ENCODE measurements around the gene ANKRD11.

ANKRD11 gene

GRCh38 chr16:89343501-89344457 is 146.6 kb downstream of the ANKRD11 start:
- no peak overlapping the region for H3K4me3 ChIP-seq (ENCODE audit: low read depth, low read length)
- no peak for TF ChIP-seq CTCF (IDR thresholded peaks at IDR 0.05; ENCODE audit: borderline replicate concordance, insufficient read depth, low read depth, low read length)

GRCh38 chr16:89341697-89342694 is 148.4 kb downstream of the ANKRD11 start:
- no peak for TF ChIP-seq CTCF (IDR thresholded peaks at IDR 0.05; ENCODE audit: borderline replicate concordance, insufficient read depth, low read depth, low read length)
- H3K4me3 ChIP-seq (ENCODE audit: low read depth, low read length): no peak overlapping the region

- no peak overlapping the region for H3K4me3 ChIP-seq (ENCODE audit: low read depth, low read length)
- no peak for TF ChIP-seq CTCF (IDR thresholded peaks at IDR 0.05; ENCODE audit: borderline replicate concordance, insufficient read depth, low read depth, low read length)
These were observed 149.1 kb downstream of the ANKRD11 start for GRCh38 chr16:89341279-89341678.

GRCh38 chr16:89338863-89339262 is 151.5 kb downstream of the ANKRD11 start:
- no peak for TF ChIP-seq CTCF (IDR thresholded peaks at IDR 0.05; ENCODE audit: borderline replicate concordance, insufficient read depth, low read depth, low read length)
- H3K4me3 ChIP-seq (ENCODE audit: low read depth, low read length): no peak overlapping the region

GRCh38 chr16:89337965-89338364 is 152.4 kb downstream of the ANKRD11 start:
- no peak for TF ChIP-seq CTCF (IDR thresholded peaks at IDR 0.05; ENCODE audit: borderline replicate concordance, insufficient read depth, low read depth, low read length)

GRCh38 chr16:89335803-89336485 is 154.4 kb downstream of the ANKRD11 start:
- no peak for TF ChIP-seq CTCF (IDR thresholded peaks at IDR 0.05; ENCODE audit: borderline replicate concordance, insufficient read depth, low read depth, low read length)
- H3K4me3 ChIP-seq (ENCODE audit: low read depth, low read length): no peak overlapping the region

More at GRCh38 chr16:89337965-89338364, 152.4 kb downstream of the ANKRD11 start:
- H3K4me3 ChIP-seq (ENCODE audit: low read depth, low read length): no peak overlapping the region
